SK-N-SH (cell line): ENCODE measurements around the gene C5orf63. TPM values are rescaled to one million over a fixed set of nuclear protein-coding genes. Genes with fewer than 3 reads are reported as not detected.

Experiments
- CTCF ChIA-PET: fragments of 300-600, 350-600 bp; formaldehyde crosslinking; extraction: SDS; loops from one replicate; lab custom pipeline; 2021; lab: Yijun Ruan, JAX
- POLR2A ChIA-PET: fragments of 350-600 bp; sonication (Branson Sonifier 250); formaldehyde crosslinking; extraction: SDS; loops from one replicate; lab custom pipeline; 2020; ENCODE audit warnings: antibody characterized with exemption, inconsistent platforms; lab: Yijun Ruan, JAX
- DNase-seq: peaks from one replicate; pipeline ENCODE4 v3.0.0; 2012
- H2AFZ ChIP-seq: fragments of 200-600 bp; sonication (generic); 2 replicates; pipeline ENCODE4 v1.8.1; 2016; ENCODE audit warnings: antibody characterized with exemption, mild to moderate bottlenecking, low read depth
- H3F3A ChIP-seq: fragments of 200-600 bp; sonication (generic); replicated peaks from 2 replicates; pipeline ENCODE3; 2016; ENCODE audit warnings: antibody characterized with exemption, mild to moderate bottlenecking; ENCODE audit not compliant: insufficient read depth
- H3K27ac ChIP-seq, 2 experiments: fragments of 200-500 bp in 1 of 2; fragments of 200-600 bp in 1 of 2; sonication (Bioruptor generic) in 1 of 2; sonication (generic), shearing (Covaris generic) in 1 of 2; 2 replicates each; pipeline versions ENCODE4 v1.5.1 to v1.6.1; 2014 to 2016; ENCODE audit warnings: low read depth in 2 of 2, inconsistent platforms in 1 of 2, low read length in 1 of 2, mild to moderate bottlenecking in 1 of 2, mixed read lengths in 1 of 2
- H3K27me3 ChIP-seq: fragments of 200-600 bp; sonication (generic), shearing (Covaris generic); 2 replicates; pipeline ENCODE4 v1.6.1; 2016; ENCODE audit warnings: mixed run types; ENCODE audit not compliant: insufficient read depth
- H3K36me3 ChIP-seq, 2 experiments: fragments of 200-500 bp in 1 of 2; fragments of 200-600 bp in 1 of 2; sonication (Bioruptor generic) in 1 of 2; sonication (generic) in 1 of 2; replicated peaks in 1 of 2; 2 replicates each; pipeline versions ENCODE3 to v1.5.1; 2014 to 2016; ENCODE audit warnings: low read length in 1 of 2, mild to moderate bottlenecking in 1 of 2; ENCODE audit not compliant: insufficient read depth in 2 of 2, control insufficient read depth in 1 of 2
- H3K4me1 ChIP-seq, 2 experiments: fragments of 200-500 bp in 1 of 2; fragments of 200-600 bp in 1 of 2; sonication (Bioruptor generic) in 1 of 2; sonication (generic), shearing (Covaris generic) in 1 of 2; 2 replicates each; pipeline versions ENCODE4 v1.5.1 to v1.6.1; 2014 to 2016; ENCODE audit warnings: low read depth in 1 of 2, low read length in 1 of 2, mixed run types in 1 of 2; ENCODE audit not compliant: insufficient read depth in 2 of 2, control insufficient read depth in 1 of 2
- H3K4me2 ChIP-seq: fragments of 200-600 bp; sonication (generic), shearing (Covaris generic); 2 replicates; pipeline ENCODE4 v1.6.1; 2017; ENCODE audit warnings: mixed run types
- H3K4me3 ChIP-seq, 2 experiments: fragments of 200-500 bp in 1 of 2; fragments of 200-600 bp in 1 of 2; sonication (Bioruptor generic) in 1 of 2; sonication (generic), shearing (Covaris generic) in 1 of 2; 2 replicates each; pipeline versions ENCODE4 v1.5.1 to v1.8.1; 2014 to 2016; ENCODE audit warnings: low read depth in 2 of 2, inconsistent platforms in 1 of 2, low read length in 1 of 2, mild to moderate bottlenecking in 1 of 2, mixed read lengths in 1 of 2, moderate library complexity in 1 of 2
- H3K79me2 ChIP-seq: fragments of 200-600 bp; sonication (generic); 2 replicates; pipeline ENCODE4 v1.8.1; 2017; ENCODE audit warnings: mild to moderate bottlenecking; ENCODE audit not compliant: insufficient read depth
- H3K9ac ChIP-seq: fragments of 200-600 bp; sonication (generic); 2 replicates; pipeline ENCODE4 v1.6.1; 2017; ENCODE audit warnings: mixed run types
- H3K9me2 ChIP-seq: fragments of 200-600 bp; sonication (generic); 2 replicates; pipeline ENCODE4 v1.6.1; 2017; ENCODE audit warnings: mixed run types
- H3K9me3 ChIP-seq: fragments of 200-600 bp; sonication (generic); 2 replicates; pipeline ENCODE4 v1.6.1; 2017; ENCODE audit warnings: mixed run types, mild to moderate bottlenecking, moderate library complexity
- H4K20me1 ChIP-seq: fragments of 200-600 bp; sonication (generic); 2 replicates; pipeline ENCODE4 v1.6.1; 2017; ENCODE audit warnings: mild to moderate bottlenecking, mixed run types; ENCODE audit not compliant: insufficient read depth
- ELF1 ChIP-seq: IDR thresholded peaks from 2 replicates; pipeline ENCODE4 v1.4.0; 2012
- EZH2phosphoT487 ChIP-seq: fragments of 200-600 bp; sonication (generic); IDR thresholded peaks from 2 replicates; pipeline ENCODE4 v1.6.1; 2017; ENCODE audit warnings: low read depth, mixed run types, mild to moderate bottlenecking, antibody characterized with exemption, moderate library complexity, borderline replicate concordance
- GABPA ChIP-seq: IDR thresholded peaks from 2 replicates; pipeline ENCODE4 v1.4.0; 2012; ENCODE audit warnings: low read depth, mild to moderate bottlenecking
- MAX ChIP-seq: IDR thresholded peaks from 2 replicates; pipeline ENCODE4 v1.4.0; 2012; ENCODE audit warnings: low read depth
- MEF2A ChIP-seq: IDR thresholded peaks from 2 replicates; pipeline ENCODE4 v1.4.0; 2012; ENCODE audit warnings: low read depth, borderline replicate concordance
- MXI1 ChIP-seq: IDR thresholded peaks from 2 replicates; pipeline ENCODE4 v1.6.1; 2012; ENCODE audit warnings: mild to moderate bottlenecking, low read depth, low read length, improper control_type of control experiment
- NFIC ChIP-seq: IDR thresholded peaks from 2 replicates; pipeline ENCODE4 v1.4.0; 2012; ENCODE audit warnings: borderline replicate concordance
- NRF1 ChIP-seq: IDR thresholded peaks from 2 replicates; pipeline ENCODE4 v1.6.1; 2012; ENCODE audit warnings: low read depth, mild to moderate bottlenecking, low read length
- PBX3 ChIP-seq: IDR thresholded peaks from 2 replicates; pipeline ENCODE4; 2012
- POLR2AphosphoS5 ChIP-seq: IDR thresholded peaks from 2 replicates; pipeline ENCODE4 v1.6.1; 2012; ENCODE audit warnings: low read depth, low read length
- RAD21 ChIP-seq: IDR thresholded peaks from 2 replicates; pipeline ENCODE4 v1.6.1; 2012; ENCODE audit warnings: mild to moderate bottlenecking, low read length
- RCOR1 ChIP-seq: fragments of 150-350 bp; IDR thresholded peaks from 2 replicates; pipeline ENCODE4 v1.6.1; 2017; ENCODE audit warnings: antibody characterized with exemption, low read length
- TEAD4 ChIP-seq: IDR thresholded peaks from 2 replicates; pipeline ENCODE4 v1.4.0; 2012; ENCODE audit warnings: mild to moderate bottlenecking, borderline replicate concordance; ENCODE audit not compliant: insufficient read depth
- USF1 ChIP-seq: IDR thresholded peaks from 2 replicates; pipeline ENCODE4 v1.4.0; 2012; ENCODE audit warnings: low read depth, borderline replicate concordance
- YY1 ChIP-seq: IDR thresholded peaks from 2 replicates; pipeline ENCODE4 v1.4.0; 2012; ENCODE audit warnings: low read depth, mild to moderate bottlenecking
- WGBS: methylation state at CpG from one replicate; pipeline ENCODE4 v1.1.6; 2017; ENCODE audit warnings: low lambda C conversion rate; 5-methylcytosine and 5-hydroxymethylcytosine counted together
- polyA plus RNA-seq, 3 experiments: library from polyadenylated mRNA; depleted of rRNA; stranded (reverse); fragments of >200 nt; gene quantifications; 2 replicates each; pipeline ENCODE4 v1.2.3, GENCODE V29; 2012
- TF ChIP-seq, protein P1 (sequence below): fragments of 150-350 bp; IDR thresholded peaks from 2 replicates; pipeline ENCODE4 v1.6.1; 2017; ENCODE audit warnings: antibody characterized with exemption, low read length, low read depth, borderline replicate concordance
- TF ChIP-seq, protein P2 (sequence below): fragments of 150-350 bp; IDR thresholded peaks from 2 replicates; pipeline ENCODE4 v1.6.1; 2016; ENCODE audit warnings: mild to moderate bottlenecking, low read depth, low read length
- TF ChIP-seq, protein P3 (sequence below): fragments of 200-600 bp; sonication (generic); IDR thresholded peaks from 2 replicates; pipeline ENCODE4 v1.6.1; 2017; ENCODE audit warnings: antibody characterized with exemption, mild to moderate bottlenecking, moderate library complexity

The C5orf63 gene
- polyA plus RNA-seq, 1 of the 3 experiments (the other 2 are of a cell fraction) = 3.6 TPM

DNA sequence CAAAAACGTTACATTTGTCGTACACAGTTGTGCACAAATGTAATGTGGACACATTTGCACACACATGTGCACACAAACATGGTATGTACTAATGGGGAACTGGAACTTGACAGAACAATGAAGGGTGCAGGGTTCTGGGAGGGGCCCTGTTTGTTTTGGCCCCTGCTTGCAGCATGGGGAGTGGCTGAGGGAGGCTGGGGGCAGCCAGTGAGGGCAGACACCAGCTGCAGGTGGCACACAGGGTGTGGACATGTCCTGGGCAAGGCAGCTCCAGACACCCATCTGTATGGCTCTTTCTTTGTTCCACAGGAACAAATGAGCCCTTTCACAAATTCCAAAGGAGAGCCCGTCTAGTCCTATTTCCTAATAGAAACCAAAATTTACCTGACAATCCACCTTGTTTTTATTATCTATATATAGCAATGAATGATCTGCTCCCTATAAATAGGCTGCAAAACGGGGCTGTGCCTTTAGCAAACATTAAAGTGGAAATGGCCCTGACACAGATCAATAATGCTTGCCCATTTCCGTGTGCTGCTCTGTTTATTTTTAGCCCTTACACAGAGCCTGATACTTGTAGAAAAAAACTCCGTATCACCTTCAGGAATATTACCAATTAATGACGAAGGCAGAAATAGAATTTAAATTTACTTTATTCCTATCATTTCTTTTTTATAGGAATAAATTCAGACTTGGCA lies 69.4 kb downstream of the C5orf63 start (continued):
- no peak for TF ChIP-seq PBX3
- TF ChIP-seq, protein P1, sequence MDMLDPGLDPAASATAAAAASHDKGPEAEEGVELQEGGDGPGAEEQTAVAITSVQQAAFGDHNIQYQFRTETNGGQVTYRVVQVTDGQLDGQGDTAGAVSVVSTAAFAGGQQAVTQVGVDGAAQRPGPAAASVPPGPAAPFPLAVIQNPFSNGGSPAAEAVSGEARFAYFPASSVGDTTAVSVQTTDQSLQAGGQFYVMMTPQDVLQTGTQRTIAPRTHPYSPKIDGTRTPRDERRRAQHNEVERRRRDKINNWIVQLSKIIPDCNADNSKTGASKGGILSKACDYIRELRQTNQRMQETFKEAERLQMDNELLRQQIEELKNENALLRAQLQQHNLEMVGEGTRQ = no peak
- TF ChIP-seq EZH2phosphoT487 = no peak
- TF ChIP-seq, protein P2, sequence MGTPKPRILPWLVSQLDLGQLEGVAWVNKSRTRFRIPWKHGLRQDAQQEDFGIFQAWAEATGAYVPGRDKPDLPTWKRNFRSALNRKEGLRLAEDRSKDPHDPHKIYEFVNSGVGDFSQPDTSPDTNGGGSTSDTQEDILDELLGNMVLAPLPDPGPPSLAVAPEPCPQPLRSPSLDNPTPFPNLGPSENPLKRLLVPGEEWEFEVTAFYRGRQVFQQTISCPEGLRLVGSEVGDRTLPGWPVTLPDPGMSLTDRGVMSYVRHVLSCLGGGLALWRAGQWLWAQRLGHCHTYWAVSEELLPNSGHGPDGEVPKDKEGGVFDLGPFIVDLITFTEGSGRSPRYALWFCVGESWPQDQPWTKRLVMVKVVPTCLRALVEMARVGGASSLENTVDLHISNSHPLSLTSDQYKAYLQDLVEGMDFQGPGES = no peak

GRCh38 chr5:127002390-127002789 lies 70.9 kb downstream of the C5orf63 start:
- no peak overlapping the region for H2AFZ ChIP-seq
- no peaks in the 10 kb centered on the region for H3K9me2 ChIP-seq
- H3K4me3 ChIP-seq = no peak overlapping the region
- DNase-seq = peak; percentile 21
- ChIA-PET POLR2A (no interaction called here), CTCF (interaction anchor here (0.9 kb wide), 1 partner anchor 25 kb away, joined by 3 read pairs; no protein-coding TSS in a partner anchor)
- peaks cover 24% of the 10 kb centered on the region for H3F3A ChIP-seq
- H3K36me3 ChIP-seq = no peaks in the 10 kb centered on the region
- peaks cover 50% of the 10 kb centered on the region; the same call in 1 of the 2 replicates for H3K79me2 ChIP-seq
- H3K4me2 ChIP-seq = peak overlapping the region; percentile 40; the same call in 1 of the 2 replicates
- no peaks in the 10 kb centered on the region for H3K9me3 ChIP-seq
- no peaks in the 10 kb centered on the region for H4K20me1 ChIP-seq
- peak overlapping the region; percentile 59 for H3K9ac ChIP-seq
- H3K27me3 ChIP-seq = no peaks in the 10 kb centered on the region
- H3K27ac ChIP-seq = peak overlapping the region; percentile 77 to 93
- H3K4me1 ChIP-seq = peaks cover 22 to 24% of the 10 kb centered on the region in 2 experiments
- WGBS = 43% methylated on average over 3 of the region's 3 CpGs
- TF ChIP-seq RCOR1 = no peak
- no peak for TF ChIP-seq ELF1
- no peak for TF ChIP-seq PBX3
- no peak for TF ChIP-seq GABPA
- no peak for TF ChIP-seq USF1
- TF ChIP-seq, protein P1 = no peak
- TF ChIP-seq MAX = no peak
- TF ChIP-seq MXI1 = no peak
- no peak for TF ChIP-seq YY1
- TF ChIP-seq, protein P2 = no peak
- TF ChIP-seq, protein P3, sequence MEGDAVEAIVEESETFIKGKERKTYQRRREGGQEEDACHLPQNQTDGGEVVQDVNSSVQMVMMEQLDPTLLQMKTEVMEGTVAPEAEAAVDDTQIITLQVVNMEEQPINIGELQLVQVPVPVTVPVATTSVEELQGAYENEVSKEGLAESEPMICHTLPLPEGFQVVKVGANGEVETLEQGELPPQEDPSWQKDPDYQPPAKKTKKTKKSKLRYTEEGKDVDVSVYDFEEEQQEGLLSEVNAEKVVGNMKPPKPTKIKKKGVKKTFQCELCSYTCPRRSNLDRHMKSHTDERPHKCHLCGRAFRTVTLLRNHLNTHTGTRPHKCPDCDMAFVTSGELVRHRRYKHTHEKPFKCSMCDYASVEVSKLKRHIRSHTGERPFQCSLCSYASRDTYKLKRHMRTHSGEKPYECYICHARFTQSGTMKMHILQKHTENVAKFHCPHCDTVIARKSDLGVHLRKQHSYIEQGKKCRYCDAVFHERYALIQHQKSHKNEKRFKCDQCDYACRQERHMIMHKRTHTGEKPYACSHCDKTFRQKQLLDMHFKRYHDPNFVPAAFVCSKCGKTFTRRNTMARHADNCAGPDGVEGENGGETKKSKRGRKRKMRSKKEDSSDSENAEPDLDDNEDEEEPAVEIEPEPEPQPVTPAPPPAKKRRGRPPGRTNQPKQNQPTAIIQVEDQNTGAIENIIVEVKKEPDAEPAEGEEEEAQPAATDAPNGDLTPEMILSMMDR = no peak
- TF ChIP-seq NRF1 = no peak
- TF ChIP-seq POLR2AphosphoS5 = no peak
- TF ChIP-seq MEF2A = no peak
- no peak for TF ChIP-seq RAD21
- TF ChIP-seq EZH2phosphoT487 = no peak
- no peak for TF ChIP-seq TEAD4
- no peak for TF ChIP-seq NFIC
